ENCODE data around the gene SNAP25. TPM values are rescaled to one million over a fixed set of nuclear protein-coding genes. Genes with fewer than 3 reads are reported as not detected.
A peak's percentile ranks its signal among the peaks of the same experiment; 100 is the strongest.

SNAP25 gene
- total RNA-seq, 1 donor from 2014 or later = 0.43 TPM

DNA sequence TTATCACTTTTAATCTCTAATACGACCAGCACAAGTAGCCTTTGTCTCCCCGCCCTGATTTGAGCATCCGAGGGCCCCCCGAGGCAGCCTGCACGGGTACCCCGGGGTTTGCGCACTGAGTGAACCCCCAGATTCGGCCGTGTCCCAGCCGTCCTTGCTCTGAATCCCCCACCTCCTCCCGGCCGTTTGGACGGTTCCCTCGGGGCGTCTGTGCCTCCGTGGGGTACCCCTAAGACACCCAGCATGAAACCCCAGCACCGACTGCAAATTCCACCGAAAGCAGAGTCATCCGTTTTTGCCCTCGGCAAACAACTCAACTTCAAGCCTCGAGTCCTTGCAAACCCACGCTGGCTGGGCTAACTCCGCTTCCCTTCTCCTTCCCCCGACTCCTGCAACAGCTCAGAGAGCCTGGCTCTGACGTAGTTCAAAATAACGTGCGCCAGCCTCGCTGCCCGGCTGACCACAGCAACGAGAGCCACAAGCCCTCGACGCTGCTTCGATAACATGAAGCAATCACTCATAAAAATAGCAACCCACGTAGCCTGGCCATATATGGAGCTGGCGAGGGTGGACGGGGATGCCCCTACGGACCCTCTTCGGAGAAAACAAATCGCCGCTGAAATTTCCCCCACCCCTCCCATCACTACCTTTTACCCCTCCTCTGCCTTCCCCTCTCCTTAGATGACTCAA lies 764 bp upstream of the SNAP25 start:
- Histone ChIP-seq H3K36me3 (no peaks in the 10 kb centered on the region), H3K27me3 (no peaks in the 10 kb centered on the region), H3K4me3 (peak overlapping the region; percentile 39 to 72), H3K27ac (peak overlapping the region; percentile 93 to 98), H3K4me1 (no peaks in the 10 kb centered on the region), H3K9me3 (no peaks in the 10 kb centered on the region)
- DNase-seq (ENCODE audit: low spot score in 2 of 2) = peak; percentile 40 to 90
- intact Hi-C loops (cut with DNase I) = loop anchor here (2.0 to 10.0 kb wide), 5 partner anchors 45 to 427 kb away; partner anchors contain the start of genes MKKS and SLX4IP
- TF ChIP-seq, protein P1, sequence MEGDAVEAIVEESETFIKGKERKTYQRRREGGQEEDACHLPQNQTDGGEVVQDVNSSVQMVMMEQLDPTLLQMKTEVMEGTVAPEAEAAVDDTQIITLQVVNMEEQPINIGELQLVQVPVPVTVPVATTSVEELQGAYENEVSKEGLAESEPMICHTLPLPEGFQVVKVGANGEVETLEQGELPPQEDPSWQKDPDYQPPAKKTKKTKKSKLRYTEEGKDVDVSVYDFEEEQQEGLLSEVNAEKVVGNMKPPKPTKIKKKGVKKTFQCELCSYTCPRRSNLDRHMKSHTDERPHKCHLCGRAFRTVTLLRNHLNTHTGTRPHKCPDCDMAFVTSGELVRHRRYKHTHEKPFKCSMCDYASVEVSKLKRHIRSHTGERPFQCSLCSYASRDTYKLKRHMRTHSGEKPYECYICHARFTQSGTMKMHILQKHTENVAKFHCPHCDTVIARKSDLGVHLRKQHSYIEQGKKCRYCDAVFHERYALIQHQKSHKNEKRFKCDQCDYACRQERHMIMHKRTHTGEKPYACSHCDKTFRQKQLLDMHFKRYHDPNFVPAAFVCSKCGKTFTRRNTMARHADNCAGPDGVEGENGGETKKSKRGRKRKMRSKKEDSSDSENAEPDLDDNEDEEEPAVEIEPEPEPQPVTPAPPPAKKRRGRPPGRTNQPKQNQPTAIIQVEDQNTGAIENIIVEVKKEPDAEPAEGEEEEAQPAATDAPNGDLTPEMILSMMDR (IDR thresholded peaks at IDR 0.05) = no peak

DNA sequence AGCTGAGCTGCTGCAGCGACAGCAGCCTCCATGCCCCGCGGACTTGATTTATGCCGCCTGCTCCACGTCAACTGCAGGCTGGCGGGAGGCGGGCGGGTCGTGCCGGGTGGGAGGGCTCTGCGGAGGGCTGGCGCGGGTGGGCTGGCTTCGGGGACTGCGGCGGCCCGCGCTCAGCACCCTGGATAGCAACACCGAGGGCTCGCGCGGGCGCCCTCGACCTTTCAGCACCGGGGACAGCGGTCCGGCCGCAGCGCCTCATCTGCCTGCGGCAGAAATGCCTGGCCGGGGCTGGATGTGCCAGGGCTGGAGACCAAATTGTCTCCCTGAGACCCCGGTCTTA lies 792 bp downstream of the SNAP25 start:
- intact Hi-C loops (cut with DNase I) = loop anchor here (1.0 to 10.0 kb wide), 6 partner anchors 47 to 425 kb away; partner anchors contain the start of genes MKKS and SLX4IP
- peak overlapping the region; percentile 39 to 72 for H3K4me3 ChIP-seq
- H3K4me1 ChIP-seq = no peaks in the 10 kb centered on the region
- DNase-seq (ENCODE audit: low spot score in 2 of 2) = peak in 1 of 2 donors; percentile 84
- TF ChIP-seq, protein P1 (IDR thresholded peaks at IDR 0.05) = no peak
- peak overlapping the region; percentile 93 to 98 for H3K27ac ChIP-seq
- no peaks in the 10 kb centered on the region for H3K27me3 ChIP-seq
- no peaks in the 10 kb centered on the region for H3K36me3 ChIP-seq
- H3K9me3 ChIP-seq = no peaks in the 10 kb centered on the region

DNA sequence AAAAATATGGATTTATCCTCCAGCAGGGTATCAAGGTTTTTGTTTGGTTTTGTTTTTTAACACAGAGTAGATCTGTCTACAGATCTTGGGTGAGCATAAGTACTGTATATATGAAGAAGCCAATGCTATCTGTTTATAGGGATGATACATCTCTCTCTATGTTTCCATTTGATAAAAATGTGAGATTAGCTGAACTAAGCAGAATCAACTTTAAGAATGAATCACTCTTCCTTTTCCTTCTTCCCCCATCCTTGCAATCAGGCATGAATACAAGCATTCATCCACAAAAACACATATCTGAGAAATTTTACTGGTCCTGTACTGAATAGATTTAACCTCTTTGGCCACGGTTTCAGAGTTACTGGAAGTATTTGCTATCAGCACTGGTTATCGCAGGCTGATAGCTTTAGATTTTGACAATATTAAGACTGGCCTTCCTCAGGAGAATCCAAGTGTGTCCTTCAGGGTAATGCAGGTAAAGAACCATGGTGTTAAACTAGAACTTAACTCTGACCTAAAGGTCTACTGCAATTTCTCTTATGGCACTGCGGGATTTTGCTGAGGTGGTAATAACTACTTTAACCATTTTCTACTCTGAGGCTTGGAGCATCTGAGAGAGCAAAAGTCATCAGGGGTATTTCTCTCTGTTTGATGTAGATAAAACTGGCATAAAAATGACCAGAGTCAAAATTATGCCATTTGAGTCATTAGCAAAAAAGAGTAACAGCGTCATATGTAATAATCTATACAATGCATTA lies 1.5 kb downstream of the SNAP25 start:
- DNase-seq (ENCODE audit: low spot score in 2 of 2) = no peak
- Histone ChIP-seq H3K36me3 (no peaks in the 10 kb centered on the region), H3K27ac (no peak overlapping the region), H3K27me3 (no peaks in the 10 kb centered on the region), H3K4me1 (no peaks in the 10 kb centered on the region), H3K9me3 (no peaks in the 10 kb centered on the region), H3K4me3 (peak overlapping the region in 1 of 2 donors; percentile 72)
- intact Hi-C loops (cut with DNase I) = loop anchor here (1.0 to 10.0 kb wide), 6 partner anchors 47 to 425 kb away; partner anchors contain the start of genes MKKS and SLX4IP
- TF ChIP-seq, protein P1 (IDR thresholded peaks at IDR 0.05) = no peak

DNA sequence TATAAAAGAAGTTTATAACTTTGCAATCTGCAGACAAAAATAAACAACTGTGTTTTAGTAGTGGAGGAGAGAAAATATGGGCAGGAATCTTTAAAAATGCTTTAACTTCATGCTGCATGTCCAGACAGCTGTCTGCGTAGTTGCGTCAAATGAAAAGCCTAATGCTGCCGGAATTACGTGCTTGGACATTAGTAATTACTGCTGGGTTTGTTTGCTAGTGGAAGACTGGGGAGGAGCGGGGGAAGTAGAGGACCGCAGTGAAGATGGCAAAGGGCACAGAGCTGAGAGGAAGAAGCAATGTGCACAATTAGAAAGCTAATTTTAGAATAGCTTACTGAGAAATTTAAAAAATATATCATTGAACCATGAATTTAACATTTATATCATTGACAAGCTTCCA lies 2.4 kb downstream of the SNAP25 start:
- no peaks in the 10 kb centered on the region for H3K4me1 ChIP-seq
- no peak overlapping the region for H3K27ac ChIP-seq
- no peaks in the 10 kb centered on the region for H3K9me3 ChIP-seq
- H3K4me3 ChIP-seq = no peak overlapping the region
- no peak for DNase-seq (ENCODE audit: low spot score in 2 of 2)
- no peaks in the 10 kb centered on the region for H3K36me3 ChIP-seq
- H3K27me3 ChIP-seq = no peaks in the 10 kb centered on the region
- intact Hi-C loops (cut with DNase I) = no loop called here
- TF ChIP-seq, protein P1 (IDR thresholded peaks at IDR 0.05) = no peak

DNA sequence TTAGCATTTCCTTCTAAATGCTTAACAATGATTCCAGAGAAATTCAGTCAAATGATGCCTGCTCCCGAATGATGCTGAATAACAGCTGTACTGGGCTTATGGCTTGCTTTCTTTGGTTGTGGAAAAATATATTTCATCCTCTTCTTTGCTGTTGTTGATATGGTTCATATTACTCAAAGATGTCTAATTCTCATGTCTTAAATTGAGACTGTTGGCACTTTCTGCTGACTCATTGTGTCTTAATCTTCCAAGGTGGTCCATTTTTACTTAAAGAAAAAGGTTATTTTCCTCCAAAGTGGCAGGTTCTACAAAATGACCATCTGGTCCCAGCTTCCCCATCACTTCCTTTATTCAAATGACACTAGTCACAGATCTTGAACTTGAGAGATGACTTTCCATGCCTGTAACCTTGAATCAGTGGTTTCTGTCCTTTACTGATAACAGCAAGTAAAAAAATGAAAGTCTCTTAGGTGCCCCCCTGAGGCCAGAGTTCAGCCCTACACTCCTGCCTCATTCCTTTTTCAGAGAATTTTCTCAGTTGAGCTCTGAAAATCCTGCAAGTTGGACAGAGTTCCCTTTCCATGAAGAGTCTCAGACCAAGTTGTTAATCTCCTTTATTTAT lies 6.9 kb downstream of the SNAP25 start:
- Histone ChIP-seq H3K4me1 (no peaks in the 10 kb centered on the region), H3K27ac (no peak overlapping the region), H3K4me3 (no peak overlapping the region), H3K36me3 (no peaks in the 10 kb centered on the region), H3K9me3 (no peaks in the 10 kb centered on the region), H3K27me3 (no peaks in the 10 kb centered on the region)
- no peak for DNase-seq (ENCODE audit: low spot score in 2 of 2)
- TF ChIP-seq, protein P1 (IDR thresholded peaks at IDR 0.05) = no peak
- intact Hi-C loops (cut with DNase I) = no loop called here
